Measurements from ENCODE around the gene DAND5.

DAND5 gene

GRCh38 chr19:12930002-12930645 lies 39.3 kb upstream of the DAND5 start:
- Histone ChIP-seq H3K9ac (no peak overlapping the region), H3K27ac (no peak overlapping the region), H3K27me3 (ENCODE audit: insufficient read depth, low read depth) (no peaks in the 10 kb centered on the region), H3K4me1 (ENCODE audit: low read depth, poor library complexity, severe bottlenecking) (peaks cover 13% of the 10 kb centered on the region), H2AFZ (ENCODE audit: low read depth) (no peak overlapping the region), H3K36me3 (ENCODE audit: insufficient read depth) (peaks cover 9% of the 10 kb centered on the region; the same call in 1 of the 2 replicates), H3K4me2 (no peak overlapping the region), H3K4me3 (IDR thresholded peaks at IDR 0.05; ENCODE audit: insufficient read depth, low read depth, low read length) (no peak overlapping the region), H3K79me2 (ENCODE audit: insufficient read depth, low read depth) (peaks cover 25% of the 10 kb centered on the region), H4K20me1 (ENCODE audit: insufficient read depth) (no peaks in the 10 kb centered on the region)
- TF ChIP-seq CTCF (conservative IDR thresholded peaks at IDR 0.05; ENCODE audit: low read depth, low read length): no peak

GRCh38 chr19:12932392-12933286 lies 36.7 kb upstream of the DAND5 start:
- TF ChIP-seq CTCF (conservative IDR thresholded peaks at IDR 0.05; ENCODE audit: low read depth, low read length): no peak
- peak overlapping the region; percentile 85 for H2AFZ ChIP-seq (ENCODE audit: low read depth)
- peaks cover 25% of the 10 kb centered on the region for H3K79me2 ChIP-seq (ENCODE audit: insufficient read depth, low read depth)

GRCh38 chr19:12933287-12934072 lies 35.9 kb upstream of the DAND5 start, which contains the start of gene FARSA:
FARSA (minus strand) TSS chr19:12933711; CDS start chr19:12933696, 15 bp downstream.
- H3K79me2 ChIP-seq (ENCODE audit: insufficient read depth, low read depth): peaks cover 27% of the 10 kb centered on the region
- no peaks in the 10 kb centered on the region for H4K20me1 ChIP-seq (ENCODE audit: insufficient read depth)
- peak within 1 kb of the TSS; percentile 85 for H2AFZ ChIP-seq (ENCODE audit: low read depth)
- peak within 1 kb of the TSS; percentile 89 for H3K4me2 ChIP-seq
- peaks cover 9% of the 10 kb centered on the region; the same call in 1 of the 2 replicates for H3K36me3 ChIP-seq (ENCODE audit: insufficient read depth)
- H3K9ac ChIP-seq: peak within 1 kb of the TSS; percentile 75
- H3K27ac ChIP-seq: peak within 1 kb of the TSS; percentile 34; the same call in 1 of the 2 replicates
- H3K4me3 ChIP-seq (IDR thresholded peaks at IDR 0.05; ENCODE audit: insufficient read depth, low read depth, low read length): no peak within 1 kb of the TSS
- TF ChIP-seq CTCF (conservative IDR thresholded peaks at IDR 0.05; ENCODE audit: low read depth, low read length): no peak
- peaks cover 32% of the 10 kb centered on the region for H3K4me1 ChIP-seq (ENCODE audit: low read depth, poor library complexity, severe bottlenecking)
- no peaks in the 10 kb centered on the region for H3K27me3 ChIP-seq (ENCODE audit: insufficient read depth, low read depth)

More at GRCh38 chr19:12932392-12933286, 36.7 kb upstream of the DAND5 start:
- peak overlapping the region; percentile 75 for H3K9ac ChIP-seq
- H3K27ac ChIP-seq: peak overlapping the region; percentile 34; the same call in 1 of the 2 replicates
- peaks cover 9% of the 10 kb centered on the region; the same call in 1 of the 2 replicates for H3K36me3 ChIP-seq (ENCODE audit: insufficient read depth)
- H3K4me2 ChIP-seq: peak overlapping the region; percentile 89
- peaks cover 29% of the 10 kb centered on the region for H3K4me1 ChIP-seq (ENCODE audit: low read depth, poor library complexity, severe bottlenecking)
- H3K27me3 ChIP-seq (ENCODE audit: insufficient read depth, low read depth): no peaks in the 10 kb centered on the region
- H4K20me1 ChIP-seq (ENCODE audit: insufficient read depth): no peaks in the 10 kb centered on the region
- H3K4me3 ChIP-seq (IDR thresholded peaks at IDR 0.05; ENCODE audit: insufficient read depth, low read depth, low read length): no peak overlapping the region

- H4K20me1 ChIP-seq (ENCODE audit: insufficient read depth): peaks cover 7% of the 10 kb centered on the region
- no peak overlapping the region for H3K4me3 ChIP-seq (IDR thresholded peaks at IDR 0.05; ENCODE audit: insufficient read depth, low read depth, low read length)
- peaks cover 39% of the 10 kb centered on the region for H3K4me1 ChIP-seq (ENCODE audit: low read depth, poor library complexity, severe bottlenecking)
- peaks cover 11% of the 10 kb centered on the region for H3K36me3 ChIP-seq (ENCODE audit: insufficient read depth)
- H3K79me2 ChIP-seq (ENCODE audit: insufficient read depth, low read depth): peaks cover 43% of the 10 kb centered on the region
- H2AFZ ChIP-seq (ENCODE audit: low read depth): no peak overlapping the region
- H3K9ac ChIP-seq: no peak overlapping the region
- TF ChIP-seq CTCF (conservative IDR thresholded peaks at IDR 0.05; ENCODE audit: low read depth, low read length): no peak
- H3K27ac ChIP-seq: no peak overlapping the region
- H3K4me2 ChIP-seq: no peak overlapping the region
- H3K27me3 ChIP-seq (ENCODE audit: insufficient read depth, low read depth): no peaks in the 10 kb centered on the region
These were observed 34.3 kb upstream of the DAND5 start for GRCh38 chr19:12935071-12935470.

Measured in KMS-11 (cell line).